Measurements from ENCODE around the gene CDH4. TPM values are rescaled to one million over a fixed set of nuclear protein-coding genes. Genes with fewer than 3 reads are reported as not detected.

CDH4 gene
- total and polyA plus RNA-seq, 2 of the 8 experiments (the other 6 are each of a cell fraction or from before 2014, with no cell fraction given): 4.3 to 7.9 TPM

DNA sequence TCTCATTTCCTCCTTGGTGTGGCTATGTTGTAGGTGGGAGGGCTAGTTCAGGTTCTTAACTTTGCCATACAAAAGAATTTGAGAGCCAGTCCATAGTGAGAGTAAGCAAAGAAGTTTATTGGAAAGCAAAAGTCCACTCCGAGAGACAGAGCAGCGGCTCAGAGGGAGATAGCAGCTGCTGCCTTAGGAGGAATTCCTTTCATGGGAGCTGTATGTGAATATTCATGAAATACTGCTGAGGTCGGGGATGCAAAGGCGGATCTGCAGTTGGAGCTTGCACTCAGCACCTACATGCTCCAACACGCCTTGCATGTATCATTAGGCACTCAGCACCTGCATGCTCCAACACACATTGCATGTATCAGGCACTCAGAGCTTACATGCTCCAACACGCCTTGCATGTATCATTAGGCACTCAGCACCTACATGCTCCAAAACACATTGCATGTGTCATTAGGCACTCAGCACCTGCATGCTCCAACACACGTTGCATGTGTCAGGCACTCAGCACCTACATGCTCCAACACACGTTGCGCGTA is 54.9 kb downstream of the CDH4 start:
- no peak overlapping the region for H4K5ac ChIP-seq (ENCODE audit: insufficient read length, low read depth, low read length)
- no peak overlapping the region for H3K56ac ChIP-seq (replicated peaks; ENCODE audit: insufficient read length, low read depth, low read length)
- H2BK5ac ChIP-seq (ENCODE audit: low read depth, low read length): peak overlapping the region; percentile 79; the same call in 1 of the 2 replicates
- WGBS, 2 experiments (ENCODE audit: extremely low coverage in 1 of 2, insufficient coverage in 1 of 2, insufficient read length in 1 of 2, insufficient replicate concordance in 2 of 2, low coverage in 1 of 2, low lambda C conversion rate in 2 of 2, missing lambda C conversion rate in 1 of 2): 69% methylated on average over 10 of the region's 10 CpGs; no CpG with 5 or more reads in 1 of the 2 experiments
- ChIA-PET POLR2A (ENCODE audit: partially characterized antibody) (no interaction called here), CTCF (ENCODE audit: partially characterized antibody) (interaction anchor here (0.9 kb wide), 1 partner anchor 15 kb away, joined by 3 read pairs; no protein-coding TSS in a partner anchor)
- no peak overlapping the region for H3K4ac ChIP-seq (replicated peaks; ENCODE audit: insufficient read length, low read depth, low read length)
- H3K27ac ChIP-seq (ENCODE audit: low read depth, low read length): no peak overlapping the region
- 0 out of 2 replicates have a peak overlapping the region, but pooled peaks have one; percentile 48 for H2BK15ac ChIP-seq (ENCODE audit: low read length)
- peaks cover 7 to 23% (median 19%) of the 10 kb centered on the region in 4 experiments for H3K4me1 ChIP-seq (replicated peaks in 1 of 4; ENCODE audit: control insufficient read depth in 3 of 4, insufficient read depth in 4 of 4, low read length in 3 of 4)
- no peak overlapping the region for H3K9ac ChIP-seq (replicated peaks in 1 of 4; ENCODE audit: extremely low read depth in 1 of 4, low read depth in 3 of 4, low read length in 3 of 4)
- H3K36me3 ChIP-seq (ENCODE audit: control insufficient read depth in 2 of 4, insufficient read depth in 4 of 4, low read length in 3 of 4): no peaks in the 10 kb centered on the region
- no peak overlapping the region for H2AFZ ChIP-seq (ENCODE audit: low read length)
- no peak overlapping the region for H3K23ac ChIP-seq (ENCODE audit: insufficient read length)
- H3K79me2 ChIP-seq (ENCODE audit: control insufficient read depth in 1 of 2, insufficient read depth in 2 of 2, low read length in 2 of 2): peaks cover 0 to 5% of the 10 kb centered on the region in 2 experiments; a peak in 1 of 4 replicates
- no peak overlapping the region for H3K14ac ChIP-seq (ENCODE audit: insufficient read length)
- peak; percentile 39 for FAIRE-seq
- peak overlapping the region; percentile 59 for H4K91ac ChIP-seq (replicated peaks; ENCODE audit: insufficient read length, low read length)
- peaks cover 0 to 2% (median 0%) of the 10 kb centered on the region in 4 experiments; a peak in 3 of 7 replicates for H3K27me3 ChIP-seq (replicated peaks in 1 of 4; ENCODE audit: control insufficient read depth in 3 of 4, extremely low read depth in 1 of 4, insufficient read depth in 3 of 4, low read length in 3 of 4)
- peak overlapping the region; percentile 72; the same call in 1 of the 2 replicates for H2BK12ac ChIP-seq (ENCODE audit: low read depth, low read length)
- TF ChIP-seq E2F6 (IDR thresholded peaks at IDR 0.05) (no peak), CREB1 (IDR thresholded peaks at IDR 0.05) (no peak), CEBPB (IDR thresholded peaks at IDR 0.05; ENCODE audit: low read depth, low read length) (no peak)
- peaks cover 0 to 15% of the 10 kb centered on the region in 2 experiments for H4K20me1 ChIP-seq (replicated peaks in 1 of 2; ENCODE audit: control insufficient read depth in 1 of 2, insufficient read depth in 2 of 2, low read length in 2 of 2)
- H2BK20ac ChIP-seq (ENCODE audit: low read length): no peak overlapping the region
- no peak overlapping the region for H3K4me3 ChIP-seq (ENCODE audit: extremely low read depth in 1 of 4, insufficient read depth in 2 of 4, low read depth in 3 of 4, low read length in 4 of 4)
- peak overlapping the region; percentile 71; the same call in 1 of the 2 replicates for H2AK5ac ChIP-seq (ENCODE audit: low read depth, low read length)
- peak overlapping the region; percentile 14 to 44; a peak in 3 of 4 replicates for H3K4me2 ChIP-seq (ENCODE audit: insufficient read depth in 1 of 2, low read depth in 2 of 2, low read length in 2 of 2)
- H3K23me2 ChIP-seq (ENCODE audit: low read depth, low read length): peaks cover 6% of the 10 kb centered on the region
- peak overlapping the region; percentile 87 for H2BK120ac ChIP-seq (replicated peaks; ENCODE audit: low read depth, low read length)
- H3K79me1 ChIP-seq (ENCODE audit: low read depth, low read length): peaks cover 6% of the 10 kb centered on the region
- peak overlapping the region; percentile 85; the same call in 1 of the 2 replicates for H3K18ac ChIP-seq (ENCODE audit: extremely low read depth, low read length)
- H3K9me3 ChIP-seq (ENCODE audit: insufficient read depth in 2 of 2, low read depth in 1 of 2, low read length in 1 of 2): no peaks in the 10 kb centered on the region
- no peak for DNase-seq (ENCODE audit: low read depth in 1 of 2, low spot score in 2 of 2)
- peak overlapping the region; percentile 51; the same call in 1 of the 2 replicates for H4K8ac ChIP-seq (ENCODE audit: extremely low read depth, insufficient read depth, low read length)

Data from H1 (cell line).